GM19099 (cell line): ENCODE data around the gene WDR17.

Source experiments
- POLR2A ChIP-seq: IDR thresholded peaks from 3 replicates; pipeline ENCODE4 v1.6.1; 2011; ENCODE audit warnings: low read depth; ENCODE audit not compliant: insufficient read length; ENCODE audit errors: extremely low read depth

WDR17 gene

GRCh38 chr4:176053785-176054184 lies 11.9 kb upstream of the WDR17 start:
- TF ChIP-seq POLR2A = no peak

DNA sequence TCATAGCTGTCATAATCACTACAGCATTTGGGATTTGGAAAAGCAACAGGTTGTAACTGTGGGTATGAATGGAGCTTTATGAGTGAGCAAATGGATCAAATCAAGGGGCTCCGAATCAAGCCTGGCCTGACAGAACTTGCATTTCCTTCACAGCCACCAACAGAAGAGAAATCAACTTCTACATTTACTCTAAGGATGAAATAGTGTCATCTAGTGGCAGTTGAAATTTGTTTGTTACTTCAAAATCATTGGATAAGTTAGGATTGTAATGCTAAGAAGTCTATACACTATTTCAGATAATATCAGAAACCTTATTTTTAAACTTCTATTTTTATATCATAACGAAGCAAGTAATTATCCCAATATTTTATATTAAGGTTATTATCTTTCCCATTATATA lies 10.7 kb upstream of the WDR17 start:
- no peak for TF ChIP-seq POLR2A

DNA sequence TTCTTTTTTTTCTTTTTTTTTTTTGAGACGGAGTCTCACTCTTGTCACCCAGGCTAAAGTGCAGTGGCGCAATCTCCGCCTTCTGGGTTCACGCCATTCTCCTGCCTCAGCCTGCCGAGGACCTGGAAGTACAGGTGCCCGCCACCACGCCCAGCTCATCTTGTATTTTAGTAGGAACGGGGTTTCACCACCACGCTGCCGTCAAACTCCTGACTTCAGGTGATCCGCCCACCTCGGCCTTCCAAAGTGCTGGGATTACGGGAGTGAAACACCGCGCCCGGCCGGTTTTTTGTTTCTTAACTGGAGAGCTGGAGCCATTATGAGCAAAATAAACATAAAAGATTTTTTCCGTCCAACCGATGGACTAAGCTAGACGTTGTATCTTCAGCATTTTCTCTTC lies 1.9 kb upstream of the WDR17 start:
- TF ChIP-seq POLR2A = no peak

- TF ChIP-seq POLR2A = no peak
Measured at GRCh38 chr4:176064539-176064938, 1.1 kb upstream of the WDR17 start.

- no peak for TF ChIP-seq POLR2A
Measured at GRCh38 chr4:176066757-176067156, 1.1 kb downstream of the WDR17 start.

- no peak for TF ChIP-seq POLR2A
Measured at GRCh38 chr4:176077561-176077960, 11.9 kb downstream of the WDR17 start.

DNA sequence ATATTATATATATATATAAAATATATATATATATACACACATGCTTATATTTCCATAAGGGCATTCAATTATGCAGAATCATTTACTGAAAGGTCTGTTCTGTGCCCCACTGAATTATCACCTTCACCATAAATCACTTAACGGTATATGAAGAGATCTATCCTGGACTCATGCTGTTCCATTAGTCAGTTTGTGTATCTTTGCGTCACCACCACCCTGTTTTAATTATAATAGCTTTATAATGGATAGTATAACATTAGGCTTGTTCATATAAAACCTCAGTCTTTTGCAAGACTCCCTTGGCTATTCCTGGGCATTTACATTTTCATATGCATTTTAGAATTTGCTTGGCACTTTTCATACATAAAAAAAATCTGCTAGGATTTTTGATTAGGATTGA lies 19.1 kb downstream of the WDR17 start:
- no peak for TF ChIP-seq POLR2A

- no peak for TF ChIP-seq POLR2A
Measured at GRCh38 chr4:176090115-176090514, 24.5 kb downstream of the WDR17 start.

DNA sequence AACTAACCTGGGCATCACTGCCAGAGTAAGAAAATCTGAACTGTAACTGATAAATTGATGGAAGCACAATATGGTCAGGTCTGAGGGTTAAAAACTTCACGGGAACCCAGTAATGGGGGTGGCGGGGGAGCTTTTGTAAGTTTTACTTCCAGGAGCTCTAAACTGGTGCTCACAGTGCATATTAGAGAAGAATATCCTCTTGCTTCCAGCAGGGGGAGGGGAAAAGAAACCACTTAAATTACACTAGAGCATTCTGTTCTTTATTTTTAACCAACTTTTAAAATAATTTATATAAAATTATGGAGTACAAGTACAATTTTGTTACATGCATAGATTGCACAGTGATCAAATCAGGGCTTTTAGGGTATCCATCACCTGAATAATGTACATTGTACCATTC lies 33.7 kb downstream of the WDR17 start:
- TF ChIP-seq POLR2A = no peak

DNA sequence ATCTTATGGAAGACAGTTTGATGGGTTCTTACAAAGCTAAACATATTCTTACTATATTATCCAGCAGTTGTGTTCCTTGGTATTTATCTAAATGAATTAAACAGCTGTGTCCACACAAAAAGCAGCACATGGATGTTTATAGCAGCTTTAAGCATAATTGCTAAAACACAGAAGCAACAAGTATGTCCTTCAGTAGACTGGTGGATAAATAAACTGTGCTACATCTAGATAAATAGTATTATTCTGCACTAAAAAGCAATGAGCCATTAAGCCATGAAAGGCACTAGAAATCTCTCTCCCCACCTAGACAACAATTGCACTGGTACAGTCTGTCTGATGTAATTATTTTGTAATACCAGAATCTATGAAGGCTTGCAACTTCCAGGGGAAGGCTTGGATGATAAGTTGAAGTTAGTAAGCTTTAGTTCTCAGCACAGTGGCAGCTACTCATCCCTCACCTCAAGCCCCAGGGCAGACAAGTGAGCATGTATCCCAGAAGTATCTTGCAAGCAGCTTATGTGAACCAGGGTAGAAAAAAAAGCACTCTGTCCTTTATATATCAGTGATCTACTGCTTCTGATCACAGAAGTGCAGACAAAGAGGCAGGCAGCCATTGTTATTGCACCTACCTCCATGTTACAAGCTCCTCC lies 36.9 kb downstream of the WDR17 start:
- no peak for TF ChIP-seq POLR2A

DNA sequence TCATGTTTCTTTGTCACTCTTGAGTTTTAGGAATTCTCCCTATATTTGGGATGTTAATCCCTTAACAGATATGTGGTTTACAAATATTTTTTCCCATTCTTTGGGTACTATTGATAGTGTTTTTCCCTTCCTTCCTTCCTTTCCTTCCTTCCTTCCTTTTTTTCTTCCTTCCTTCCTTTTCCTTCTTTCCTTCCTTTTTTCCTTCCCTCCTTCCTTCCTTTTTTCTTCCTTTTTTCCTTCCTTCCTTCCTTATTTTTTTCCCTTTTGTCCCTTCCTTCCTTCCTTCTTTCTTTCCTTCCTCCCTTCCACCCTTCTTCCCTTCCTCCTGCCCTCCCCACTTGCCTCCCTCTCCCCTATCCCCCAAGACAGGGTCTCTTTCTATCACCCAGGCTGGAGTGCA lies 42.1 kb downstream of the WDR17 start:
- no peak for TF ChIP-seq POLR2A

GRCh38 chr4:176123710-176124407 lies 58.2 kb downstream of the WDR17 start:
- TF ChIP-seq POLR2A = no peak

DNA sequence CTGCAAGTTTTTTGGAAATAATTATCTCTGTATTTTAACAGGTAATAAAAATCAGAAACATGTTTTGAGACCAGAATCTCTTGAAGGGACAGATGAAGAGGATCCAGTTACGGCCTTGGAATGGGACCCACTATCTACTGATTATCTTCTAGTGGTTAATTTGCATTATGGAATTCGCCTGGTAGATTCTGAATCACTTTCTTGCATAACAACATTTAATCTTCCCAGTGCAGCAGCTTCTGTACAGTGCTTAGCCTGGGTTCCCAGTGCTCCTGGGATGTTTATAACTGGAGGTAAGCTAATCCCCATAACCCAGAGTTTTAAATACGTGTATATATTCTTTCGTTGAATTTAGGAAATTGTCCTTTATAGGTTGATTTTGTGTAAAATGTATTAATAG lies 59.4 kb downstream of the WDR17 start:
- TF ChIP-seq POLR2A = no peak

- TF ChIP-seq POLR2A = no peak
Measured at GRCh38 chr4:176134670-176135069, 69.0 kb downstream of the WDR17 start.

DNA sequence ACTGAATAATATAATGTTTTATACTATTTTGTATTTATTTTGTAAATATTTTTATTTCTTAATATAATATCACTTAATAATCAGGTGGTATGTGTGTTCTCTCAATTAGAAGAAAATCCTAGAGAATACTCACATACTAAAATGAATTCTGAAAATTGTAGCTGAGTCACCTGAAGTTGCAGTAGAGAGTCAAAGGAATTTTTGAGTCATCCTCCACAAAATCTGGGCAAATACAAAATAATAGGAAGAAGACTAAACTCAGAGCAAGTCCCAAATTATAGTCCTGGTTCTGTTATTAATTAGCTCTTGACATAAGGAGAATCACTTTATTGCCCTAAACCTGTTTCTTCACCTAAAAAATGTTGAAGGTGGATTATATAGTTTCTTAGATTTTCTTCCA lies 72.0 kb downstream of the WDR17 start:
- no peak for TF ChIP-seq POLR2A

DNA sequence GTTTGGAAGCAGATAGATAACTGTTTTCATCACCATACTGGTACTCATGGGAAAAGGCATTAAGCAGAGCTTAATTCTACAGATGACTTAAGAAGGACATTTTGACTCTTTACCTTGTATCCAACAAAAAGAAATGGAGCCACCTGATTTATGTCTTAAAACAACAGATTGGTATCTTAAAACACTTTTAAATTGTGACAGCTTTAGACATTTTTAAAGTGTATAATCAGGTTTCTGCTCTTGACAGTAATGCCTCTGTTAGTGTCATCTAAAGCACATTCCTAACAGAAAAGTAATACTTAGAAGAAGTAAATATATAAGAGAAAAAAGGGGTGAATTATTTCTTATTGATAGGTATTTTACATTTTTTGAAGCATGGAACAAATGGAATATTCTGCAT lies 73.9 kb downstream of the WDR17 start:
- TF ChIP-seq POLR2A = no peak

- TF ChIP-seq POLR2A = no peak
Measured at GRCh38 chr4:176142253-176142652, 76.6 kb downstream of the WDR17 start.

DNA sequence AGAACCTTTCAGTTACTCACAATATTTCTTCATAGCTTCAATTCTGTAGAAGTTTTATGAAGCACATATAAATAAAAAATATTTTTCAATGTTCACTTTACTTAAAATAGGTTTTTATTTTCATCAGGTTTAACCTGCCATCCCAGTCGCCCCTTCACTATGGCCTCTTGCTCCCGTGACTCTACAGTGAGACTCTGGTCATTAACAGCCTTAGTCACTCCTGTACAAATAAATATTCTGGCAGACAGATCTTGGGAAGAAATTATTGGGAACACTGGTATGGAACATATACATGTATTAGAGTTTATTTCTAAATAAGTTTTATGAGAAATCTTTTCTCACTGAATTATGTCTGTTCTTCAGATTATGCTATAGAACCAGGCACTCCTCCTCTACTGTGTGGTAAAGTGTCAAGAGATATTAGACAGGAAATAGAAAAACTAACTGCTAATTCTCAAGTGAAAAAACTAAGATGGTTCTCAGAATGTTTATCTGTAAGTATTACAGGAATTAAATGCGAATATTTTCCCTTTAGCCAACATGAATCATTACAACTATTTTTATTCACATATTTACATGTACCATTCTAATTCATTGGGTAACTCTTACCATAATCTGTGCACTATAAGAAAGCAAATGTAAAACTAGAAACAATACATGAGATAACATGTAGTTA lies 84.2 kb downstream of the WDR17 start:
- TF ChIP-seq POLR2A = no peak
